WI38 (cell line): ENCODE data around the gene KRT5.

Experiments used
- H3K4me3 ChIP-seq: 2 replicates; pipeline ENCODE4 v1.5.1; 2011; ENCODE audit warnings: low read depth, mild to moderate bottlenecking, control low read depth, low read length
- TF ChIP-seq, protein P1 (sequence below): IDR thresholded peaks from 2 replicates; pipeline ENCODE4 v1.5.1; 2012; ENCODE audit warnings: low read depth, mild to moderate bottlenecking, control low read depth, low read length

The KRT5 gene

DNA sequence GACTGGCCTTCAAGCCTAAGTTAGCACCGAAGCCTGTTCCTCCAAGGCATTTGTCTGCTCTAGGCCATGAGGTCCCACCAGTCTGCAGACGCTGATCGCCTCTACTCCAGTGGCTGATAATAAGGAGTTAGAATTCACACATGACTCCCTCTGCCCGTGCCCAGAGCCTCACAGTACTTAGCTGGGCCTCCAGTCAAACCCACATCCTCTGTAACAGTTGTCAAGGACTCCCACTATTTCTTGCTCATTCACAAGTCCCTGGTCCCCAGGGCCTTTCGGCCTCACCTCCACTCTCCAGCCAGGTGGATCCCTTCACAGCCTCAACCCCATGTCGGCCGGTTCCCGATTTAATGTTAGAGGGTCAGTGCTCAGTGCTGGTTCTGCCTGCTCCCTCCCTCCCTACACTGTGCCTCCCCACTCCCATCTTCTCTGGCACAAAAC is 6.3 kb upstream of the KRT5 start:
- H3K4me3 ChIP-seq = no peak overlapping the region
- TF ChIP-seq, protein P1, sequence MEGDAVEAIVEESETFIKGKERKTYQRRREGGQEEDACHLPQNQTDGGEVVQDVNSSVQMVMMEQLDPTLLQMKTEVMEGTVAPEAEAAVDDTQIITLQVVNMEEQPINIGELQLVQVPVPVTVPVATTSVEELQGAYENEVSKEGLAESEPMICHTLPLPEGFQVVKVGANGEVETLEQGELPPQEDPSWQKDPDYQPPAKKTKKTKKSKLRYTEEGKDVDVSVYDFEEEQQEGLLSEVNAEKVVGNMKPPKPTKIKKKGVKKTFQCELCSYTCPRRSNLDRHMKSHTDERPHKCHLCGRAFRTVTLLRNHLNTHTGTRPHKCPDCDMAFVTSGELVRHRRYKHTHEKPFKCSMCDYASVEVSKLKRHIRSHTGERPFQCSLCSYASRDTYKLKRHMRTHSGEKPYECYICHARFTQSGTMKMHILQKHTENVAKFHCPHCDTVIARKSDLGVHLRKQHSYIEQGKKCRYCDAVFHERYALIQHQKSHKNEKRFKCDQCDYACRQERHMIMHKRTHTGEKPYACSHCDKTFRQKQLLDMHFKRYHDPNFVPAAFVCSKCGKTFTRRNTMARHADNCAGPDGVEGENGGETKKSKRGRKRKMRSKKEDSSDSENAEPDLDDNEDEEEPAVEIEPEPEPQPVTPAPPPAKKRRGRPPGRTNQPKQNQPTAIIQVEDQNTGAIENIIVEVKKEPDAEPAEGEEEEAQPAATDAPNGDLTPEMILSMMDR = no peak

DNA sequence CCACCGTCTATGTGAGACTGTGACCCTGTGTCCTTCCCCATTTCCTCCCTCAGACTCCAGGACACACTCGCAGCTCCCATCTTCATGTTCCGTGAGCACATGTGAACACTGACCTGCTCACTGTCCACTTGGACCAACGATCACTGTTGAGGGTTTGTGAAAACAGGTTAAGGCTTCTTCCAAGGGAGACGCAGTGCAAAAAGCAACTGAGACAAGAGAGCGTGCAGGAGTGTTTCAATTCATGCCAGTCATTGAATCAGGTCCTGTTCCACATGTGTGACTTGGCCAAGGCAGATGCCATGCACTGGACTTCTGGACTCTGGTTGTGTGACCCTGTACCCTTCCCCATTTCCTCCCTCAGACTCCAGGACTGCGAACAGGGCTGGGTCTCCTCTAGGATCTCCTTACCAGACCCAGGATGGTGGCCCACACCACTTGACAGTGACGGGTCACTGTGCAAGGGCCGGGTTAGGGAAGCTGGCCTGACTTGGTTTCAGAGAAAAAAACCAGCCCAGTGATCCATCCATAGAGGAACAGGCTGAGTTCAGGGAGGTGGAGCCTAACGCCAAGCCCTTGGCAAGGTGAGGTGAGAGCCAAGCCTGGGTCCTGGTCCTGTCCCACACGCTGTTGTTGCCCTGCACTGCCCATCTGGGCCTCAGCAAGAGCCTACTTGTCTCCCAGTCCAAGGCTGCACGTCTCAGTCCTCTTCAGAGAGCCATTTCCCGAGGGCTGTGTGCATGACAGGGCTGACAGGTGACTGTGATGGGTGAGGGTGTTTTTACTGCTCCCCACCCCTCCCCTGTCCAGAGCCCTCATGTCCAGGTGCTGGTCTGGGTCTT is 5.7 kb upstream of the KRT5 start:
- TF ChIP-seq, protein P1 = no peak
- no peak overlapping the region for H3K4me3 ChIP-seq

DNA sequence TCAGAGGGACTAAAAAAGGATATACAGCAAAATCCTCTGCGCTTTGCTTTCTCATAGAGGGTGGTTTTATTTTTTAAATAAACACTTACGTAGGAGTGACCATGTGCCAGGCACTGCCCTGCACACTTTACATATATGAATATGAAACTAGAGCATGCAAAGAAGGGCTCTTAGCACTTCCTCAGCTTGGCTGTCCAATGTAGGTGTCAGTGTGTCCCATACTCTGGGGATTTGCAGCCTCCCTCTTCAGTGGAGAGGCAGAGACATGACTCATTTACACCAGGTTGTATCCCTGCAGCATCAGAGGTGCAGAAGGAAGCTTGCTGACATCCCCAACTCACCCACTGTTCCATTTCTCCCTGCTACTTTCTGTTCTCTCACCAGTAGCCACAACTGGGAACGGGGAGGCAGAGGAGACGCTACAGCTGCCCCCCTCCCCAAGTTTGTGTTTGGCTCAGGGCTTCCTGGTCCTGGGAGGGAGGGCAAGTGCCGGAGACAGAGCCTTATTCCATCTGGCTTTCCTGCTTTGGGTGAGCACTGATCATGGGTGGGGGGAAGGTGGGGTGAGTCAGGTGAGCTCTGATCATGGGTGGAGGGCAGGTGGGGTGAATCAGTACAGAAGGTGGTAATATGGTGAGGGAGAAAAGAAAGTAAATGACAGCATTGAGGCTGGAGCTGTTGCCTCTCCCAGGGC is 4.9 kb upstream of the KRT5 start:
- H3K4me3 ChIP-seq = no peak overlapping the region
- TF ChIP-seq, protein P1 = no peak

DNA sequence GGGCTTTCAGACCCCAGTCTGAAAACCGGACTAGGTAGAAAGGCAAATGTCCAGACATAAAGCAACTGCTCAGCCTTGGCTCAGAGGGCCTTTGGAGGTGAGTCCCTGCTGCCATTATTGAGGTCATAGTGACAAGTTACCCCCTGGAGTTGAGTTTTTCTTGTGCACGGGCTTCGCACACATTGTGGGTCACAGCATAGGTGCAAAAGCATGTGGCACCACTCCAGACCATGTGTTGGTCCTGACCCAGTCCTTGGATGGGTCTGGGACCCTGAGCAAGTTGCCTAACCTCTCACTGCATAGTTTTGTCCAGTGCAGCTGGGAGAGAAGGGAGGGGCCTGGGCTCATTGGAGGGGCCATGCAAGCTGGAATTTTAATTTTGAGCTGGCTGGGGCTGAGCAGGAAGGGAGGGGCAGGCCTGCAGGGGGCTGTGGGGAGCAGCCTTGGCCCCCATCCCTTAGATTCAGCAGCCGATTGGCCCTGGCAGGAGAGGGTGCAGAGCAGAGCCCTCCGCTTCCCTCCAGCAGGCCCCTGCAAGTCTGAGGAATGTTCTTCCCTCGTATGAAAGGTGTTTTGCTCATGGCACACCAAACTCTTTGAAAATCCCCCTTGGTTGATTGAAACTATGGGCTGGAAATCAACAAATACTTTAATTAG is 4.2 kb upstream of the KRT5 start:
- H3K4me3 ChIP-seq = no peak overlapping the region
- TF ChIP-seq, protein P1 = no peak

DNA sequence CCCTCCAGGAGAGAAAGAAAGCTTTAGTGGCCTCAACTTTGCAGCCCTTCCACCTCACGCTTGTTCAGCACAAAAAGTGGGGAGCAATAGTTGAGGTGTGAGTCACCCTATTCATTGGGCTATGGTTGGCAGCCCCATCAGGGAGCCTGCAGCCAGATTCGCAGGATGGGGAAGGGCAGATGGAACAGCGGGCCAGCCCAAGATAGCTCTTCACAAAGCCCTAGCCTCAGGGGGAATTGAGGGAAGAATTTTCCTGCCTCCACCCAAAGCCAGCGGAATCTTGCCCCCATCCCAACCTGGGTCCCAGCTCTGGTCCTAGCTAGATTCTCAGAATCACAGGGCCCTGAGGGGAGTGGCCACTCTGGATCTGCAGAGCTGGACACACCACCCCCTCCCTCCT is 3.6 kb upstream of the KRT5 start:
- H3K4me3 ChIP-seq = no peak overlapping the region
- TF ChIP-seq, protein P1 = no peak

DNA sequence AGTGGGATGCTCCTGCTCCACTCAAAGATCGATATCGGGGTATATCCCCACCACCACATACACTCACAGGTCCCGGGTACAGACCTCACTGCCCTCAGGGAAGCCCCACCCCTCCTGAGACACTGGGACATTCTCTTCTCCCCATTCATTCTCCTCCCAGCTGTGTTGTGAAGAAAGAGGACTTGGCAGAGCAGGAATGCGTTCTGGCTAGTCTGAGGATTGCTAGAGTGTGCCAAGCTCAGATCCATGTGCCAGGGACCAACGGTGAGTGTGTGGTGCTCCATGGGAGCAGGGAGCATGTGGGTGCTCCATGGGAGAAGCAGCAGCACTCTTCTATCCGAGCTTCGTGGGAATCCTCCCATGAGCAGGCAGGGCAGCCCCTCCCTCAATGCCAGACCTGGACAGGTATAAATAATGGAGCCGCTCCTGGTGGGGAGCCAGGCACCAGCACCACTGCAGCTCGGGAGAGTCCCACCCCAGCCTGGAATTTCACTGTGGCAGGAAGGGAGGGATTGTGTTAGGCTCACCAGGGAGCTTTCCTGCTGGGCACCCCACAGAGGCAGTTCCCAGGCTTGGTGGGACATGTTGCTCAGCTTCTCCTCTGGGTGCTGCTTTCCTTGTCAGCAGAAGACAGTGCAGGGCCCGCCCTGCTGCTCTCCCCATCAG is 2.3 kb upstream of the KRT5 start:
- TF ChIP-seq, protein P1 = no peak
- no peak overlapping the region for H3K4me3 ChIP-seq
